Lower leg skin (tissue), 3 donors: ENCODE measurements around the gene RHCE.

ENCODE experiments used
- CTCF ChIP-seq, 3 donors: fragments of 450-650 bp; IDR thresholded peaks; one replicate each; pipeline ENCODE4 v1.5.1; 2016; ENCODE audit warnings: antibody characterized with exemption in 3 of 3, mild to moderate bottlenecking in 3 of 3, moderate library complexity in 2 of 3
- POLR2A ChIP-seq, 2 donors: fragments of 450-650 bp; IDR thresholded peaks; one replicate each; pipeline ENCODE4 v1.6.1; 2016 to 2017; ENCODE audit warnings: antibody characterized with exemption in 2 of 2, mild to moderate bottlenecking in 1 of 2, moderate library complexity in 1 of 2

DNA sequence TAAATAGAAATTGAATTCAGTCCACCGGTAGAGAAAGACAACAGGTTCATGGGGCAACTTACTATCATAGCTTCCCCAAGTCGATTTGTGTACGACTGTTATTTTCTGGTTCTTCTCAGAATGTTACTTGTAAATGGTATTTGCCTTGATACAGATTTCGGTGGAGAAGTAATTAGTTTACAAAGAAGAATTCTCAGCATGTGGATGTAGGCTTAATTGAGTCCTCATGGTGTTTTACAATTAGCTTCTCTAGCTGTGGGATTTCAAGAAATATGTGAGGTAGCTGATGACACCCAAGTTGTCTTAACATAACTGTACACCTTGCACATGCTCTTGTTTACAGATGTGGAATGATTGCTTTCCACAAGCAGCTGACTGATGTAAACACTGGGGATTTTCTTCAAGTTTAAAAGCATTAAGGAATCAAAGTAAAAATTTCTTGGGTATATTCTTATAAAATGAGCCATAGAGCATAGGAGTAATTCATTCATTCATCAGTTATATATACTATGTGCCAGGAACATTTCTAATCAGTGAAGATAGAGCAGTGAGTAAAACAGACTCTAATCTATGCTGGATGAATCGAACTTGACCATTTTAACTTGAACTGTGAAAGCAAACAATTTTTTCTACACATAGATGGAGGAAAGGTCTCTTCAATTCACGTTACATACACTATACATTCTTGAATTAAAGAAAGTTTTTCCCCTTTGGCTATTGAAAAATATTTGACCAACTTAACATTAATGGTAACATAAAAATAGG lies 11.5 kb upstream of the RHCE start:
- no peak for TF ChIP-seq POLR2A (IDR thresholded peaks at IDR 0.05)
- no peak for TF ChIP-seq CTCF (IDR thresholded peaks at IDR 0.05)
